22Rv1 (cell line): ENCODE measurements around the gene PIGB.

Source experiments
- H3K27ac ChIP-seq: fragments of 450-650 bp; 2 replicates; pipeline ENCODE4 v1.5.1; 2017
- ZFX ChIP-seq: fragments of 450-650 bp; IDR thresholded peaks from 2 replicates; pipeline ENCODE4 v1.6.1; 2017; ENCODE audit warnings: antibody characterized with exemption, borderline replicate concordance
- TF ChIP-seq, protein P1 (sequence below): fragments of 450-650 bp; IDR thresholded peaks from 2 replicates; pipeline ENCODE4 v1.5.1; 2017; ENCODE audit warnings: mild to moderate bottlenecking

Gene PIGB

DNA sequence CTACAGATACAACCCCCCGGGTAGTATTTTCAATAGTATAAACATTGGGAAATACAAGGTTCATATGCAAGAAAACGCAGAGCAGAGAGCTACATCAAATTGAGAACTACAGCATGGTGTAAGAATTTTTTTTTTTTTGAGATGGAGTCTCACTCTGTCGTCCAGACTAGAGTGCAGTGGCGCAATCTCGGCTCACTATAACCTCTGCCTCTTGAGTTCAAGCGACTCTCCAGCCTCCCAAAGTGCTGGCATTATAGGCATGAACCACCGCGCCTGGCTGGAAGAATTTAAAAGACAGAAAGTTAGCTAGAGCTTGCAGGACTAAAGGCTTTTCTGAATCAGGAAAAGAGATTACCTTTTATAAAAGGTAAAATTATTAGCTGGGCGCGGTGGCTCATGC lies 42.0 kb downstream of the PIGB start:
- TF ChIP-seq ZFX: no peak
- TF ChIP-seq, protein P1, sequence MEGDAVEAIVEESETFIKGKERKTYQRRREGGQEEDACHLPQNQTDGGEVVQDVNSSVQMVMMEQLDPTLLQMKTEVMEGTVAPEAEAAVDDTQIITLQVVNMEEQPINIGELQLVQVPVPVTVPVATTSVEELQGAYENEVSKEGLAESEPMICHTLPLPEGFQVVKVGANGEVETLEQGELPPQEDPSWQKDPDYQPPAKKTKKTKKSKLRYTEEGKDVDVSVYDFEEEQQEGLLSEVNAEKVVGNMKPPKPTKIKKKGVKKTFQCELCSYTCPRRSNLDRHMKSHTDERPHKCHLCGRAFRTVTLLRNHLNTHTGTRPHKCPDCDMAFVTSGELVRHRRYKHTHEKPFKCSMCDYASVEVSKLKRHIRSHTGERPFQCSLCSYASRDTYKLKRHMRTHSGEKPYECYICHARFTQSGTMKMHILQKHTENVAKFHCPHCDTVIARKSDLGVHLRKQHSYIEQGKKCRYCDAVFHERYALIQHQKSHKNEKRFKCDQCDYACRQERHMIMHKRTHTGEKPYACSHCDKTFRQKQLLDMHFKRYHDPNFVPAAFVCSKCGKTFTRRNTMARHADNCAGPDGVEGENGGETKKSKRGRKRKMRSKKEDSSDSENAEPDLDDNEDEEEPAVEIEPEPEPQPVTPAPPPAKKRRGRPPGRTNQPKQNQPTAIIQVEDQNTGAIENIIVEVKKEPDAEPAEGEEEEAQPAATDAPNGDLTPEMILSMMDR: no peak
- H3K27ac ChIP-seq: no peak overlapping the region

DNA sequence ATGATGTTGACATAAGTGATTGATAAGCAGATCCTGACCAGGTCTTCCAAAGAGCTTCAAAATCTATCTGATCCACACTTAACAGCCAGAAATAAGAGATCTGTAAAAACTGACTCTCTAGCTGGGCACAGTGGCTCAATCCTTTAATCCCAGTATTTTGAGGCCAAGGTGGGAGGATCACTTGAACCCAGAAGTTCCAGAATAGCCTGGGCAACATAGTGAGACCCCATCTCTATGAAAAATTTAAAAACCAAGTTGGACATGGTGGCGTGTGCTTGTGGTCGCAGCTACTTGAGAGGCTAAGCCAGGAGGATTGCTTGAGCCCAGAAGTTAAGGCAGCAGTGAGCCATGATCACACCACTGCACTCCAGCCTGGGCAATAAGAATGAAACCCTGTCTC lies 43.6 kb downstream of the PIGB start:
- TF ChIP-seq ZFX: no peak
- TF ChIP-seq, protein P1: no peak
- no peak overlapping the region for H3K27ac ChIP-seq

DNA sequence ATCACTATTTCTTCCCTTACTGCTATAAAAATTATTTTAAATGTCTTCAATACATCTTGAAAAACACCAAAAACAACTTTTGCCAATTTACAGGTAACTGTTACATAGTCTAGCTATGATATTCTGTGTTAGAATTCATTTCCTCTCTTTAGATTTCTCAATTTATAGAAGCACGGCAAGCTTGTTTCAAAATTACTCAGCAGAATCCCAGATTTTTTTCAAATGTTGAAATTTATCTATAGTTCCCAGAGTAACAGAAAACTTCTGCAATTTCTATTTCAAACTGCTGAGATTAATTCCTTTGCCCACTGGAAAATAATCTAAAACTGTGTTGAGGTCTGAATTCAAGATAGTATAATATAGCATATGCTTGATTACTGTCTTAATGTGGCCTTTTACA lies 48.0 kb downstream of the PIGB start:
- TF ChIP-seq ZFX: no peak
- TF ChIP-seq, protein P1: no peak
- no peak overlapping the region for H3K27ac ChIP-seq

DNA sequence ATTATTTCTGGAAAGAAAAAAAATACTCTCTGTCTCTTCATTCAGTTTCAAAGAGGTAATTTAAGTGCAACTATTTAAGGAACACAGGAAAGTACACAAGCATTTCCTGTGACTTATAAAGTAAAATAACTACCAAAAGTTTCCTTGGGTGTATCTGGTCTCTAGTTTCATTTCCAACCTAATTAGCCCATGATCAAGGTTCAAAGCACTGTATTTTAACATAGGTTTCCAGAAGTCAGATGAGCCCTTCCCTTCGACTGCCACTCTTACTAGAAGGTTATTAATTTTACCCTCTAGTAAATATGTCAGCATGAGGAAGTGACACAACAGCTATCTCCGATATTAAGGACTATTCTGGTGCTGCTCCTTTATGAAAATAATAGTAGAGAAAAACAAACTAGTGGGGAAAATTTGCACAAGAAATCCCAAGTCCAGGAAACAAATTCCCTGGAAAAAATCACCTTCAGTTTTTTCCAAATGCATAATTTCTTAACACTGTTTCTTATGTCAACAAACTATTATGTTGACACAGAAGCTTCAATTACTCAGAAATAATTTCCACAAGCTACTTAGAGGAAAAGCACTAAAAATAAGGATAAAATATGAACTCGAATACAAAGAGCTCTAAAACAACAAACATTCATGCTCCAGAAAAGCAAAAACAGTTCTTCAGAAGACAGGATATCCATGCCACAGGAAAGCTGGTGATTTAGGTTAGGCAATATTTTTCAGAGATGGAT lies 53.8 kb downstream of the PIGB start:
- no peak overlapping the region for H3K27ac ChIP-seq
- TF ChIP-seq, protein P1: no peak
- TF ChIP-seq ZFX: no peak

DNA sequence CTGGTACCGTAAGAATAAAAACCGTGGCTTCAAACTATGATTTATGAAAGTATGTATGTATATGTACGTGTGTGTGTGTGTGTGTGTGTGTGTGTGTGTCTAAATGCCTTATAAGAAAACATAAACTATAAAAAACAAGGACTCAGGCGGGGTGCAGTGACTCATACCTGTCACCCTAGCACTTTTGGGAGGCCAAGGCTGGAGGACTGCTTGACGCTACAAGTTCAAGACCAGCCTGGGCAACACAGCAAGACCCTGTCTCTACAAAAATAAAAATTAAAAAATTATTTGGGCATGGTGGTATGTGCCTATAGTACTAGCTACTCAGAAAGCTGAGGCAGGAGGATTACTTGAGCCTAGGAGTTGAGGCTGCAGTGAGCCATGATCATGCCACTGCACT lies 60.1 kb downstream of the PIGB start:
- TF ChIP-seq ZFX: no peak
- TF ChIP-seq, protein P1: no peak
- H3K27ac ChIP-seq: no peak overlapping the region

DNA sequence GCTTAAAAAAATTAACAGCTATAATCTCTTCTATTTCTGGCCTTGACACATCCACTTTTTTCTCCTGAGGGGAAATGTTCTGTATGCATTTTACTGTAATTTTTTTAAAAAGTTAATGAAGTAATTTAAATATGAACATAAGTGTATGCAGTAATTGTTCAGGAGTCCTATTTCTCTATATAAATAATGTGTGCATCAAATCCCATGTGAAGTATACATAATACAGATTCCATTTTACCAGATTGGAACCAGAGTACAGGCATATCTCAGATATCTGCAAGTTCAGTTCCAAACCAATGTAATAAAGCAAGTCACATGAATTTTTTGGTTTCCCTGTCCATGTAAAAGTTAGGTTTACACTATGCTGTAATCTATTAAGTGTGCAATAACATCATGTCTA lies 62.6 kb downstream of the PIGB start:
- no peak for TF ChIP-seq ZFX
- TF ChIP-seq, protein P1: no peak
- H3K27ac ChIP-seq: no peak overlapping the region

DNA sequence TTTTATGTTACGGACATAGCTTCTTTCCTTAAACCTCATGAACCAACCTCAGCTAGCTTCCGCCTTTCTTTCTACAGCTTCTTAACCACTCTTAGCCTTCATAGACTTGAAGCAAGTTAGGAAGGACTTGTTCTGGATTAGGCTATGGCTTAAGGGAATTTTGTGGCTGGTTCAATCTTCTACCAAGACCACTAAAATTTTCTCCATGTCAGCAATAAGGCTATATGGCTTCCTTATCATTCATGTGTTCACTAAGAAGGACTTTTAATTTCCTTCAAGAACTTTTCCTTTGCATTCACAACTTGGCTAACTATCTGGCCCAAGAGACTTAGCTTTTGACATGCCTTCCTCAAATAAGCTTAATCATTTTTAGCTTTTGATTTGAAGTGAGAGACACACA lies 64.7 kb downstream of the PIGB start:
- TF ChIP-seq, protein P1: no peak
- TF ChIP-seq ZFX: no peak
- no peak overlapping the region for H3K27ac ChIP-seq
